IMR-90 (cell line): Measurements from ENCODE around the gene CLASRP.

Experiments
- CEBPB ChIP-seq: IDR thresholded peaks from 2 replicates; pipeline ENCODE4 v1.6.1; 2012; ENCODE audit warnings: low read depth, low read length, improper control_type of control experiment
- CHD1 ChIP-seq: IDR thresholded peaks from 2 replicates; pipeline ENCODE4 v1.6.1; 2012; ENCODE audit warnings: low read depth, low read length, improper control_type of control experiment
- CTCF ChIP-seq: conservative IDR thresholded peaks from 2 replicates; pipeline ENCODE4 v1.5.1; 2012; ENCODE audit warnings: mild to moderate bottlenecking, low read depth, low read length, improper control_type of control experiment
- ELK1 ChIP-seq: fragments of 150-350 bp; IDR thresholded peaks from 2 replicates; pipeline ENCODE4 v1.6.1; 2016; ENCODE audit warnings: low read depth, mild to moderate bottlenecking, low read length, moderate library complexity, borderline replicate concordance
- FOS ChIP-seq: fragments of 150-350 bp; IDR thresholded peaks from 2 replicates; pipeline ENCODE4 v1.6.1; 2016; ENCODE audit warnings: low read depth, low read length
- MAZ ChIP-seq: IDR thresholded peaks from 2 replicates; pipeline ENCODE4 v1.6.1; 2012; ENCODE audit warnings: low read depth, mild to moderate bottlenecking, low read length, improper control_type of control experiment, moderate library complexity, borderline replicate concordance
- MXI1 ChIP-seq: IDR thresholded peaks from 2 replicates; pipeline ENCODE4 v1.6.1; 2012; ENCODE audit warnings: low read depth, mild to moderate bottlenecking, low read length, moderate library complexity, borderline replicate concordance
- NFE2L2 ChIP-seq: fragments of 150-350 bp; IDR thresholded peaks from 2 replicates; pipeline ENCODE4 v1.6.1; 2016; ENCODE audit warnings: low read depth, mild to moderate bottlenecking, low read length
- POLR2A ChIP-seq: IDR thresholded peaks from 2 replicates; pipeline ENCODE4 v1.6.1; 2012; ENCODE audit warnings: mild to moderate bottlenecking, low read depth, low read length
- RAD21 ChIP-seq: IDR thresholded peaks from 2 replicates; pipeline ENCODE4 v1.6.1; 2012; ENCODE audit warnings: low read length, improper control_type of control experiment
- RFX5 ChIP-seq: IDR thresholded peaks from 2 replicates; pipeline ENCODE4 v1.8.0; 2012; ENCODE audit warnings: low read depth, mild to moderate bottlenecking, low read length, moderate library complexity
- SMC3 ChIP-seq: fragments of 150-350 bp; IDR thresholded peaks from 2 replicates; pipeline ENCODE4 v1.6.1; 2016; ENCODE audit warnings: low read depth, mild to moderate bottlenecking, antibody characterized with exemption, low read length, moderate library complexity
- USF2 ChIP-seq: fragments of 150-350 bp; IDR thresholded peaks from 2 replicates; pipeline ENCODE4 v1.6.1; 2017; ENCODE audit warnings: mild to moderate bottlenecking, antibody characterized with exemption, low read length, low read depth

DNA sequence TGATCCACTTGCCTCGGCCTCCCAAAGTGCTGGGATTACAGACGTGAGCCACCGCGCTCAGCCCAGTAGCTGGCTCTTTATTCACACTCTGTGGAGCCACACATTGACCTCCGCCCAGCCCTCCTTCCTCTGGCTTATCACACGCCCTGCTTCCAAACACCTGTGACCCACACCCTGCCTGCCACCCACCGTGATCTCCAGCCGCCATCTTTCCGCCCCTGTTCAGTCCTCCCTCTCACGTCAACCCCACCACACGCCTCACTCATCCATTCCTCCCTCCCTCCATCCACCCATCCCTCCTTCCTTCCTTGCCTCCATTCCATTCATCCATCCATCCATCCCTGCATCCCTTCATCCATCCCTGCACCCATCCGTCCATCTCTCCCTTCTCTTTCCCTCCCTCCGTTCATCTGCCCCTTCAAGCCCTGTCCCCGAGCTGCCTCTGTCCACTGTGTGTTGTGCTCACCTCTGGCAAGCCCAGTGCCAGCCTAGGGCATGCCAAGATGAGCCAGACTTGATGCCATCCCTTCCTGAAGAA lies 19.8 kb downstream of the CLASRP start:
- TF ChIP-seq CTCF = no peak
- TF ChIP-seq MXI1 = no peak
- no peak for TF ChIP-seq POLR2A
- no peak for TF ChIP-seq CEBPB
- no peak for TF ChIP-seq USF2
- no peak for TF ChIP-seq FOS
- TF ChIP-seq CHD1 = no peak
- TF ChIP-seq RFX5 = no peak
- TF ChIP-seq SMC3 = no peak
- no peak for TF ChIP-seq RAD21
- TF ChIP-seq ELK1 = no peak
- TF ChIP-seq MAZ = no peak
- TF ChIP-seq NFE2L2 = no peak
